ENCODE data around the gene GTF3C5.

DNA sequence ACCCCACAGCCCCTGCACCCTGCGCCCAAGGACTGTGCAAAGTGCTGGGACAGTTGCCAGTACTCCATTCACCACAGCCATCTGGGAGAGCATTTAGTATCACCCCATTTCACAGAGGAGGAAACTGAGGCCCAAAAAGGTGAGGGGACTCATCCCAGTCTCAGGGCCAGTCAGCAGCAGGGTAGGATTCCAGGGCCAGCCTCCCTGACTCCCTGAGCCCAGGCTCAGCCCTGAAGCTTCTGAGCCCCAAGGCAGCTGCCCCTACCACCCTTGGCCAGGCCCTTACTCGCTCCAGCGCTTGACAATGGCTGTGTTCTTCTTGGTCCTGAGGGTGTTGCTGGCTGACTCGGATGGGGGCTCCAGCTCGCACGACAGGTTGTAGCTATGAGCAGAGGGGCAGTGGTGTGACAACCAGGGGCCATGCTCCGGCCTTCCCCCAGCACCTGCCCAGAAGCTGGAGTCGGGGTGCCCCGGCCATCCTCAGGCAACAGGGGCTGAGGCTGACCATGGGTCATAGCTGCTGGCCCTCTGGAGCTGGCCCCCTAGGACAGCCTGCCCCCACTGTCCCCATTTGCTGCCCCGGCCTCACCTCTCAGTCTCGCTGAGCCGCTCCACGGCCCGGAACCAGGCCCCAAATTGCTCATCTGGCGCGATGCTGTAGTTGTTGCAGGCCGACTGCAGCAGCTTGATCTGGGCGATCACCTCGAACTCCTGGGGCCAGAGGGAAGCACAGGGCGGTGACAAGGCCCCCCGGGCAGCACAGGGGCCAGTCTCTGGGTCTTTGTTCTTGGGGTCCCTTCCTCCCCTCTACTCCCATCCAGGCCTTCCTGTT lies 71.6 kb downstream of the GTF3C5 start:
- TF ChIP-seq, protein P1, sequence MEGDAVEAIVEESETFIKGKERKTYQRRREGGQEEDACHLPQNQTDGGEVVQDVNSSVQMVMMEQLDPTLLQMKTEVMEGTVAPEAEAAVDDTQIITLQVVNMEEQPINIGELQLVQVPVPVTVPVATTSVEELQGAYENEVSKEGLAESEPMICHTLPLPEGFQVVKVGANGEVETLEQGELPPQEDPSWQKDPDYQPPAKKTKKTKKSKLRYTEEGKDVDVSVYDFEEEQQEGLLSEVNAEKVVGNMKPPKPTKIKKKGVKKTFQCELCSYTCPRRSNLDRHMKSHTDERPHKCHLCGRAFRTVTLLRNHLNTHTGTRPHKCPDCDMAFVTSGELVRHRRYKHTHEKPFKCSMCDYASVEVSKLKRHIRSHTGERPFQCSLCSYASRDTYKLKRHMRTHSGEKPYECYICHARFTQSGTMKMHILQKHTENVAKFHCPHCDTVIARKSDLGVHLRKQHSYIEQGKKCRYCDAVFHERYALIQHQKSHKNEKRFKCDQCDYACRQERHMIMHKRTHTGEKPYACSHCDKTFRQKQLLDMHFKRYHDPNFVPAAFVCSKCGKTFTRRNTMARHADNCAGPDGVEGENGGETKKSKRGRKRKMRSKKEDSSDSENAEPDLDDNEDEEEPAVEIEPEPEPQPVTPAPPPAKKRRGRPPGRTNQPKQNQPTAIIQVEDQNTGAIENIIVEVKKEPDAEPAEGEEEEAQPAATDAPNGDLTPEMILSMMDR (IDR thresholded peaks at IDR 0.05) = no peak
- no peak for TF ChIP-seq POLR2A (IDR thresholded peaks at IDR 0.05)
